Neural cell (in vitro differentiated cells): Measurements from ENCODE around the gene TSPAN16. TPM values are rescaled to one million over a fixed set of nuclear protein-coding genes. Genes with fewer than 3 reads are reported as not detected.

Source experiments
- H2AFZ ChIP-seq: fragments of 200-600, 300-800 bp; sonication (generic), shearing (Covaris generic); 2 replicates; pipeline ENCODE4 v1.6.0; 2014; ENCODE audit warnings: low read depth, mild to moderate bottlenecking, antibody characterized with exemption, low read length, moderate library complexity
- H3F3A ChIP-seq: fragments of 200-600 bp; shearing (Covaris generic); 2 replicates; pipeline ENCODE4 v1.6.1; 2016; ENCODE audit warnings: mild to moderate bottlenecking, moderate library complexity, mixed read lengths, antibody characterized with exemption, low read length; ENCODE audit not compliant: insufficient read depth, poor library complexity, severe bottlenecking
- H3K27ac ChIP-seq: fragments of 200-600, 300-800 bp; sonication (generic), shearing (Covaris generic); 2 replicates; pipeline ENCODE4 v1.5.1; 2014; ENCODE audit warnings: mild to moderate bottlenecking, low read length, moderate library complexity
- H3K27me3 ChIP-seq: fragments of 300-800, 200-600 bp; sonication (generic), shearing (Covaris generic); 2 replicates; pipeline ENCODE4 v1.6.0; 2014; ENCODE audit warnings: mild to moderate bottlenecking, low read depth, low read length, moderate library complexity; ENCODE audit not compliant: insufficient read depth
- H3K36me3 ChIP-seq: fragments of 300-800, 200-600 bp; sonication (generic), shearing (Covaris generic); 2 replicates; pipeline ENCODE4 v1.5.1; 2014; ENCODE audit warnings: mild to moderate bottlenecking, antibody characterized with exemption, low read length, moderate library complexity; ENCODE audit not compliant: insufficient read depth
- H3K4me2 ChIP-seq: fragments of 300-800, 200-600 bp; sonication (generic), shearing (Covaris generic); 2 replicates; pipeline ENCODE4 v1.6.0; 2014; ENCODE audit warnings: mild to moderate bottlenecking, low read length
- H3K4me3 ChIP-seq: fragments of 300-800, 200-600 bp; sonication (generic), shearing (Covaris generic); 2 replicates; pipeline ENCODE4 v1.5.1; 2014; ENCODE audit warnings: mild to moderate bottlenecking, low read length, moderate library complexity
- H3K79me2 ChIP-seq: fragments of 200-600 bp; shearing (Covaris generic); replicated peaks from 2 replicates; pipeline ENCODE4 v1.6.0; 2014; ENCODE audit warnings: mild to moderate bottlenecking, low read length, moderate library complexity; ENCODE audit not compliant: insufficient read depth
- H3K9ac ChIP-seq: fragments of 300-800, 200-600 bp; sonication (generic), shearing (Covaris generic); 2 replicates; pipeline ENCODE4 v1.6.1; 2016; ENCODE audit warnings: mild to moderate bottlenecking, low read length, mixed read lengths
- H3K9me2 ChIP-seq: fragments of 200-600 bp; shearing (Covaris generic); 2 replicates; pipeline ENCODE4 v1.6.1; 2016; ENCODE audit warnings: mild to moderate bottlenecking, low read length, mixed read lengths; ENCODE audit not compliant: insufficient read depth
- H3K9me3 ChIP-seq: fragments of 200-600, 300-800 bp; sonication (generic), shearing (Covaris generic); 2 replicates; pipeline ENCODE4 v1.6.1; 2016; ENCODE audit warnings: mild to moderate bottlenecking, mixed run types, low read length, moderate library complexity, mixed read lengths
- H4K20me1 ChIP-seq: fragments of 200-600 bp; shearing (Covaris generic); 2 replicates; pipeline ENCODE4 v1.6.1; 2016; ENCODE audit warnings: mild to moderate bottlenecking, mixed run types; ENCODE audit not compliant: insufficient read depth
- EP300 ChIP-seq: fragments of 450-650 bp; conservative IDR thresholded peaks from 2 replicates; pipeline ENCODE4 v1.6.1; 2014; ENCODE audit warnings: antibody characterized with exemption, mild to moderate bottlenecking, moderate library complexity; ENCODE audit not compliant: poor library complexity, severe bottlenecking
- EZH2 ChIP-seq: fragments of 200-600, 300-800 bp; shearing (Covaris generic), sonication (generic); IDR thresholded peaks from 2 replicates; pipeline ENCODE4 v1.6.1; 2014; ENCODE audit warnings: antibody characterized with exemption, low read length, borderline replicate concordance, mild to moderate bottlenecking; ENCODE audit not compliant: insufficient read depth, poor library complexity, severe bottlenecking
- MXI1 ChIP-seq: fragments of 450-650 bp; conservative IDR thresholded peaks from 2 replicates; pipeline ENCODE4 v1.6.1; 2014; ENCODE audit warnings: antibody characterized with exemption, mild to moderate bottlenecking; ENCODE audit not compliant: poor library complexity, severe bottlenecking
- POLR2AphosphoS5 ChIP-seq: IDR thresholded peaks from 2 replicates; pipeline ENCODE4 v1.6.1; 2012
- RAD21 ChIP-seq: fragments of 450-650 bp; conservative IDR thresholded peaks from 2 replicates; pipeline ENCODE4 v1.6.1; 2014; ENCODE audit warnings: antibody characterized with exemption, mild to moderate bottlenecking, moderate library complexity
- SMC3 ChIP-seq: fragments of 450-650 bp; conservative IDR thresholded peaks from 2 replicates; pipeline ENCODE4 v1.6.1; 2014; ENCODE audit warnings: antibody characterized with exemption, mild to moderate bottlenecking, moderate library complexity; ENCODE audit not compliant: poor library complexity
- TAF1 ChIP-seq: IDR thresholded peaks from 2 replicates; pipeline ENCODE4 v1.6.1; 2012; ENCODE audit warnings: low read depth
- polyA plus RNA-seq: library from polyadenylated mRNA; depleted of rRNA; stranded (reverse); fragments of >200 nt; gene quantifications from 2 replicates; pipeline ENCODE4 v1.2.3, GENCODE V29; 2014
- TF ChIP-seq, protein P1 (sequence below): fragments of 450-650 bp; IDR thresholded peaks from 2 replicates; pipeline ENCODE4 v1.5.1; 2014; ENCODE audit warnings: antibody characterized with exemption, mild to moderate bottlenecking, moderate library complexity; ENCODE audit not compliant: poor library complexity, severe bottlenecking
- TF ChIP-seq, protein P2 (sequence below): IDR thresholded peaks from 2 replicates; pipeline ENCODE4 v1.6.1; 2012; ENCODE audit warnings: borderline replicate concordance

The TSPAN16 gene
- polyA plus RNA-seq, 1 donor from 2014 or later = not detected

DNA sequence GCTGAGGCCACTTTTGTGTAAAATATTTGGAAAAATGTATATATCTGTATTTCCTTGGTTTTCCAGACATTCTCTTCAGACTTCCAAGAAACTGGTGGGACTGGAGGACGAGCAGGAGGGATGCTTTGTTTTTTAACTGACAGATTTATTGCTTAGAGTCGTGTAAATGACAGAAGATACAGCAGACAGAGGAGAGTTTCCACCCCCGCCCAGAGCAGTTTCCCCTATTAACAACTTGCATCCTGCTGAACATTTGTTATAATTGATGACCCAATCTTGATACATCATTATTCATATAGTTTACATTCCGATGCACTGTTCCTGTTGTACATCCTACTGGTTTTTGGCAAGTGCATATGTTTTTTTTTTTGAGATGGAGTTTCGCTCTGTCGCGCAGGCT, 26.6 kb upstream of the TSPAN16 start:
- no peak for TF ChIP-seq SMC3
- TF ChIP-seq EZH2 = no peak
- no peak for TF ChIP-seq TAF1
- no peak for TF ChIP-seq RAD21
- TF ChIP-seq, protein P1, sequence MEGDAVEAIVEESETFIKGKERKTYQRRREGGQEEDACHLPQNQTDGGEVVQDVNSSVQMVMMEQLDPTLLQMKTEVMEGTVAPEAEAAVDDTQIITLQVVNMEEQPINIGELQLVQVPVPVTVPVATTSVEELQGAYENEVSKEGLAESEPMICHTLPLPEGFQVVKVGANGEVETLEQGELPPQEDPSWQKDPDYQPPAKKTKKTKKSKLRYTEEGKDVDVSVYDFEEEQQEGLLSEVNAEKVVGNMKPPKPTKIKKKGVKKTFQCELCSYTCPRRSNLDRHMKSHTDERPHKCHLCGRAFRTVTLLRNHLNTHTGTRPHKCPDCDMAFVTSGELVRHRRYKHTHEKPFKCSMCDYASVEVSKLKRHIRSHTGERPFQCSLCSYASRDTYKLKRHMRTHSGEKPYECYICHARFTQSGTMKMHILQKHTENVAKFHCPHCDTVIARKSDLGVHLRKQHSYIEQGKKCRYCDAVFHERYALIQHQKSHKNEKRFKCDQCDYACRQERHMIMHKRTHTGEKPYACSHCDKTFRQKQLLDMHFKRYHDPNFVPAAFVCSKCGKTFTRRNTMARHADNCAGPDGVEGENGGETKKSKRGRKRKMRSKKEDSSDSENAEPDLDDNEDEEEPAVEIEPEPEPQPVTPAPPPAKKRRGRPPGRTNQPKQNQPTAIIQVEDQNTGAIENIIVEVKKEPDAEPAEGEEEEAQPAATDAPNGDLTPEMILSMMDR = no peak
- TF ChIP-seq POLR2AphosphoS5 = no peak
- TF ChIP-seq EP300 = no peak
- TF ChIP-seq MXI1 = no peak
- TF ChIP-seq, protein P2, sequence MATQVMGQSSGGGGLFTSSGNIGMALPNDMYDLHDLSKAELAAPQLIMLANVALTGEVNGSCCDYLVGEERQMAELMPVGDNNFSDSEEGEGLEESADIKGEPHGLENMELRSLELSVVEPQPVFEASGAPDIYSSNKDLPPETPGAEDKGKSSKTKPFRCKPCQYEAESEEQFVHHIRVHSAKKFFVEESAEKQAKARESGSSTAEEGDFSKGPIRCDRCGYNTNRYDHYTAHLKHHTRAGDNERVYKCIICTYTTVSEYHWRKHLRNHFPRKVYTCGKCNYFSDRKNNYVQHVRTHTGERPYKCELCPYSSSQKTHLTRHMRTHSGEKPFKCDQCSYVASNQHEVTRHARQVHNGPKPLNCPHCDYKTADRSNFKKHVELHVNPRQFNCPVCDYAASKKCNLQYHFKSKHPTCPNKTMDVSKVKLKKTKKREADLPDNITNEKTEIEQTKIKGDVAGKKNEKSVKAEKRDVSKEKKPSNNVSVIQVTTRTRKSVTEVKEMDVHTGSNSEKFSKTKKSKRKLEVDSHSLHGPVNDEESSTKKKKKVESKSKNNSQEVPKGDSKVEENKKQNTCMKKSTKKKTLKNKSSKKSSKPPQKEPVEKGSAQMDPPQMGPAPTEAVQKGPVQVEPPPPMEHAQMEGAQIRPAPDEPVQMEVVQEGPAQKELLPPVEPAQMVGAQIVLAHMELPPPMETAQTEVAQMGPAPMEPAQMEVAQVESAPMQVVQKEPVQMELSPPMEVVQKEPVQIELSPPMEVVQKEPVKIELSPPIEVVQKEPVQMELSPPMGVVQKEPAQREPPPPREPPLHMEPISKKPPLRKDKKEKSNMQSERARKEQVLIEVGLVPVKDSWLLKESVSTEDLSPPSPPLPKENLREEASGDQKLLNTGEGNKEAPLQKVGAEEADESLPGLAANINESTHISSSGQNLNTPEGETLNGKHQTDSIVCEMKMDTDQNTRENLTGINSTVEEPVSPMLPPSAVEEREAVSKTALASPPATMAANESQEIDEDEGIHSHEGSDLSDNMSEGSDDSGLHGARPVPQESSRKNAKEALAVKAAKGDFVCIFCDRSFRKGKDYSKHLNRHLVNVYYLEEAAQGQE = no peak
- Histone ChIP-seq H4K20me1 (no peaks in the 10 kb centered on the region), H2AFZ (no peak overlapping the region), H3K4me2 (no peak overlapping the region), H3K27me3 (no peaks in the 10 kb centered on the region), H3K4me3 (no peak overlapping the region), H3K9me2 (no peaks in the 10 kb centered on the region), H3F3A (no peaks in the 10 kb centered on the region), H3K79me2 (no peaks in the 10 kb centered on the region), H3K36me3 (no peaks in the 10 kb centered on the region), H3K27ac (no peak overlapping the region), H3K9ac (no peak overlapping the region), H3K9me3 (no peaks in the 10 kb centered on the region)

DNA sequence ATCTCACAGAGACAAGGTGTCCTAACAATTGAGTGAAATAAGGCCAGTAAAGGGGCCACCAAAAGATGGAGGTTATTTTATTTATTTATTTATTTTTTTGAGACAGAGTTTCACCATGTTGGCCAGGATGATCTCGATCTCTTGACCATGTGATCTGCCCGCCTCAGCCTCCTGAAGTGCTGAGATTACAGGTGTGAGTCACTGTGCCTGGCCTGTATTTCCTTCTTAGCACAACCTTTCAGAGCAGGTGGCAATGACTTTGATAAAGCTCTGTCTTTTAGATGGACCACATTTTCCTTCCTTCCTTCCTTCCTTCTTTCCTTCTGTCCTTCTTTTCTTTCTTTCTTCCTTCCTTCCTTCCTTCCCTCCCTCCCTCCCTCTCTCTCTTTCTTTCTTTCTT, 22.7 kb upstream of the TSPAN16 start:
- no peak overlapping the region for H3K4me3 ChIP-seq
- TF ChIP-seq EP300 (no peak), MXI1 (no peak), SMC3 (no peak), TAF1 (no peak), RAD21 (no peak), EZH2 (no peak), POLR2AphosphoS5 (no peak)
- TF ChIP-seq, protein P2 = no peak
- TF ChIP-seq, protein P1 = no peak
- H3K9me2 ChIP-seq = no peaks in the 10 kb centered on the region
- H3K36me3 ChIP-seq = no peaks in the 10 kb centered on the region
- H3K27me3 ChIP-seq = no peaks in the 10 kb centered on the region
- H2AFZ ChIP-seq = no peak overlapping the region
- H3K9ac ChIP-seq = no peak overlapping the region
- no peaks in the 10 kb centered on the region for H3F3A ChIP-seq
- H3K9me3 ChIP-seq = no peaks in the 10 kb centered on the region
- no peaks in the 10 kb centered on the region for H3K79me2 ChIP-seq
- no peaks in the 10 kb centered on the region for H4K20me1 ChIP-seq
- no peak overlapping the region for H3K4me2 ChIP-seq
- no peak overlapping the region for H3K27ac ChIP-seq
